NCI-H226 (cell line): Measurements from ENCODE around the gene IGIP.

Source experiments
- DNase-seq: peaks from one replicate; pipeline ENCODE4 v3.0.0-alpha.2; 2015

The IGIP gene

DNA sequence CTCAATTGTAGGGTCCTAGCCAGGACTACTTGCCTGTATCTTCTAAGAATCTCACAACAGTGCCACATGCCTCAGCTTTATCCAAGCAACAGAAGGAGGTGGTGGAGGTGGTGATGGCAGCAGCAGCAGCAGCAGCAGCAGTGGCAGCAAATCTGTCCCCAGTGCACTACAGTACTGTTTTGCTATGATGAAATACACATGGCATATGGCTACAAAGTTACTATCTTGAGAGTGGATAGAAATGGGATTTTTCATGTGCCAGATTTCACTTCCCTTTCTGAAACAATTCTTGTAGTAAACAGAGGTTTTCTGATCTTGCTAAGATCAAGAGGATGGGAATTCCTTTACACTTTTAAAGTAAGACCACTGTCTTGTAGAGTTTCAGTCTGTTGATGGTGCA, 41.2 kb downstream of the IGIP start:
- no peak for DNase-seq

DNA sequence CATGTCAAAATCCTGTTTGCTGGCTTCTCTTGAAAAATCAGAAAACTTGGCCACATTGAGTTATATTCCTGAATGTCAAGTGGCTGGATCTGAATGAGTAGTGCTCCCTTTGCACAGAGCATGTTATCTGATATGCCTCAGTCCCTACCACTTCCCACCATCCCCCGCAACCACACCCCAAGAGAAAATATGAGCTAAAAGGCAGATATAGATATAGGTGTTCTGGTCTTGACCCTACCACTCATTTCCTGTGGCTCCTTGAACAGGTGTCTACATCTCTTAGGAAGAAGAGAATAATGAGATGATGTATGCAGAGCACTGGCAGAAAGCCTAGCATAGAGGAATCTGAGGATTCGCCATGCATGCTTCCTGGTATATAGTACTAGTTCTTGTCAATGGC, 42.6 kb downstream of the IGIP start:
- DNase-seq, result peak; percentile 32

DNA sequence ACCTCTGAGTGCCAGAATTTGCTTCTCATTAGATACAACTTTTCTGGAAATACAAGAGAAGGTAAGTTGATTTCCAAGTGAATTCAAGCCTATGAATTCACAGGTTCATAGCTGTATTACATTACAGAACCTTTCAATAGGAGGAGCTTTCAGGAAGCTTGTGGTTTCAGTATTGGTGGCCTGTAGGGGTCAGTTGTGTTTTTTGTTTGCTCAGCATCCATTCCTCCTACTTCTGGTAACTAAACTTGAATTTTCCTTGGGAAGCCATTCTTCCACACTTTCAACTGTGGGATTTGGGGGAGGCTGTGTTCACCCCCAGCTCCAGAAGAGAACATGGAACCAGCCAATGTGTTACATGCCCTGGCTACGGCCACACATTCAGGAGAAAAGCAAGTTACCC, 43.7 kb downstream of the IGIP start:
- DNase-seq, result peak; percentile 33

DNA sequence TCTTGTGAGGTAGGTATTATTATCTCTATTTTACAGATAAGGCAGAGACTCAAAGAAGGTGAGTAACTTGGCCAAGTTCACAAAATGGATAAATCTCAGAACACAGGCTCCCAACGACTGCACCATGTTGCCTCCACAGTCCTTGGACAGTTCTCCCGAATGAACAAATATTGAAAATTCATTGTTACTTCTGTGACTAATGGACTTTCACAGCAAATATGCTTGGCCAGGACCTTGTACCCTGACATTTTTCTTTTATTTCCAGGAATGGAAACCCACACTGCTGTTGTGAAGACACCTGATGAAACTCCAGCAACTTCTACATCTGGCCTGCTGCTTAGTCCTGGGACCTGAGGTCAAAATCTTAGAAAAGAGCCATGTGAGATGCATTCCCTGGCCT, 46.7 kb downstream of the IGIP start:
- DNase-seq, result no peak

DNA sequence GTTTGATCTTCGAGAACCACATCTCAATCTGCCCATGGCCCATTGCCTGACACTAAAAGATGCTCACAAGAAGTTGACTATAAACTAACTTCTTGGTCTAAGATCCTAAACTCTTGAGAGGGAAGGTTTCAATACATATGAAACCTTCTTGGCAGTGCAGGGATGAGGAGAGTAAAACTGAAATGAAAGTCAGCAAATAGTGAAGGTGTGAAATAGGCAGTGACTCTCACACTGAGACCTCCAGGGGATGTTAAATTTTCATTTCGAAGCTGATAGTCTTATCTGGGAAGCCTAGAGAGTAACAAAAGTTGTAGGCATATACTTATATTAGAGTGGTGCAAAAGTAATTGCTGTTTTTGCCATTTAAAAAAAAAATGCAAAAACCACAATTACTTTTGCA, 48.3 kb downstream of the IGIP start:
- no peak for DNase-seq

DNA sequence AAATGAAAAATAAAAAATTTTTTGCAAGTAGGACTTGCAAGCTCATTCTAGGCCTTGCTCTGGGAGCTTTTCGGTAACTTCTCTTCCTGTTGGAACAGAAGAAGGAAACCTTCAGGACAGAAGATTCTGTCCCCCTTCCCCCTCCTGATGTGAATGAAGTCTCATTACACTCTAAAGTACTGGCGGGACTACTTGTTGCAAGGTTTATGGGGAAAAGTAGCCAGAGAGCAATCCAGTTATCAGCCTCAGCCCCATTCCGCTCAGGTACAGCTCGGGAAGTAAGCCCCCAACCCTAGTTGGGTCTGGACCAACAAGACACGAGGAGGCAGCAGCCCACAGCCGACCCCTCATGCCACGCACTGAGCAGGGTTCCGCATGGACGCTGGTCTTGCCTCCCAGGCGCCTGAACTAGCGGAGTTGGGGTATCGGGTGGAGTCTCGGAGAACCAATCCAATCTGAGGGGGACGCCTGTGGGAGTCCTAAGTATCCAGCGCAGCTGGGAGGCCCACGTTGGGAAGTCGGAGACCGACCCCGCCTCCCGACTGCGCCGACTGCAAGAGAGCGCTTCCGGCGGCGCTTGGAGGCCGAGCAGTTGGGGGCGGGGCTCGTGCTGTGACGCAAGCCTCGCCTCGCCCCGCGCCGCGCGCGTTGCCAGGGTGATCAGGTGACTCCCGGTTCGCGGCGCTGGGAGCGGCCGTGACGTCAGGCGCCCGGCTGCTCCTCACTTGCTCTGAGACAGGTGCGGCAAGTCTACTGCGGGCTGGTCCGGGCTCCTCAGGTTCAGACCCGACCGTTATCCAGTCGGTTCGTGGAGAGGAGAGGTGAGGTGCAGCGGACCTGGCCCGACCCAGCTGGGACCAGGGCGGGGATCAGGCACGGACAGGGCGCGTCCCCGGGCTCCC, 49.0 kb downstream of the IGIP start, which contains the start of gene CYSTM1:
Gene CYSTM1 (plus strand): TSS at position 724 of the 902 bp plus-strand sequence. CDS start 19,278 bp downstream, outside the sequence.
- DNase-seq, result peak; percentile 94

DNA sequence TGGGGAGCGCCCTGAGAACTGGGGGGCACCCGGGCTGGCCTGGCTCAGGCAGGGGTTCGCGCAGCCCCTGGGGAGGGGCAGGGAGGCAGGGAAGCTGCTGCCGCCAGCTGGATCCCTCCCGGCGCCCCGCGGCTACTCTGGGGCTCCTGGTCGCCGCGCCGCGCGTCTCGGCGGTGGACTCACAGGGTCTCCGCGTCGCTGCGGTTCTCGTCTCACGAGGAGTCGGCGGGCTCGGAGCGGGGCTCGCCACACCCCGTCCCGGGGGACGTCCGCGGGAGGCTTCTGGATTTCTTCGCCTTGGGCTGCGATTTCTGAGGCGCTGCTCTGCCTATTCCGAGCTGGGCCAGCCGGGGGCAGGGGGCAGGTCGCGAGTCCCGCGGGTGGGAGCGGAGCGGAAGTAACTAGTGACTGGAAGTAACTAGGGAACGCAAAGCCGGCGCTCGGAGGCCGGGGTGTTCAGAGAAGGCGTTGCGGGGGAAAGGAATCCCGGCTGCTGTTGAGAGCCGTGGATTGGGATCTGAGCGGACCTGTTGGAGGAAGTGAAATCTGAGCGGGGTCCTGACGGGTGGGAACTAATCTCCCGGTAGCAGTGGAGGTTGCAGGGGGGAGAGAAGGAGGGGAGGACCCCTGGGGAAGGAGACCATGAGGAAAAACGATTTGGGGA, 49.8 kb downstream of the IGIP start:
- DNase-seq, result peak; percentile 40

DNA sequence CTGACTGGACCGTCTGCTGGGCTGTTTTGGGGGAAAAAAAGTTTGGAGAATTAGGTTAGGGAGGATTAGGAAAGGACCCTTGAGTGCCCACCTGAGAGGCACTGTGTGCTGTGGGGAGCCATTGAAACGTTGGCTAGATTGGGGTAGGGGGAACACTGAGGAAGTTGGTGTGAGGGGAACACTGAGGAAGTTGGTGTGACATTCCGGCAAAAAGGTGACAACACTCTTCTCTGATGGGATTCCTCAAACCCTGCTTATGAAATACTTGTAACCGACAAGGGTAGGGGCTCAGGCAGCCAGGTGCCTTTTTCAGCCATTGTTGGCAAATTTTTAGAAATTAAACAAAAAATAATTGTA, 50.3 kb downstream of the IGIP start:
- DNase-seq, result no peak

DNA sequence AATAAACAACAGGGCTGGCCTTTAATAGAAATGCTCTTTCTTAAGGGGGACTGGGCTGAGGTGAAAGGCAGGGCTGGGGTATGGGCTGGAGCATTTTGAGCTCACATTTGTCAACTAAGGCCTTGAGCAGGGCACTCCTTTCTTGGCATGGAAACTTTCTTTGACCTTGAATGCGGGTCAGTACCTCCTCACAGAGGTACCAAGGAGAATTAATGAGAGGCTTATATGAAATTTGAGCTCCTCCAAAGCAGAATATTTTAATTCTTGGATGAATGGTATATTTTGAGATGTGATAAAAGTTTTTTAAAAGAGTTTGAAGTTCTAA, 52.3 kb downstream of the IGIP start:
- DNase-seq, result no peak

DNA sequence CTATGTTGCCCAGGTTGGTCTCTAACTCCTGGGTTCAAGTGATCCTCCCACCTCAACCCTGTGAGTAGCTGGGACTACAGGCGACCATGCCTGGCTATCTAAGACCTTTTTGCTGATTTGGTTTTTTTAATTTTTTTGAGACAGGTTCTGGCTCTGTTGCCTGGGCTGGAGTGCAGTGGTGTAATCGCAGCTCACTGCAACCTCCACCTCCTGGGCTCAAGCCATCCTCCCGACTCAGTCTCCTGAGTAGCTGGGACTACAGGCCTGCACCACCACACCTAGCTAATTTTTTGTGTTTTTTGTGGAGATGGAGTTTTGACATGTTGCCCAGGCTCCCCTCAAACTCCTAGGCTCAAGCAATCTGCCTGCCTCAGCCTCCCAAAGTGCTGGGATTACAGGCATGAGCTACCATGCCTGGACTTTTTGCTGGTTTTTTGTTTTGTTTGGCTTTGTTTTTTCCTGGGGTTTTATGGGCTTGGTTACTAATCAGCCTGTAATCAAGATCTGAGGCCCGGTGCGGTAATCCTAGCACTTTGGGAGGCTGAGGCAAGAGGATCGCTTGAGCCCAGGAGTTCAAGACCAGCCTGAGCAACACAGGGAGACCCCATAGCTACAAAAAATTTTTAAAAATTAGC, 52.9 kb downstream of the IGIP start:
- DNase-seq, result no peak
